ENCODE data around the gene GTF2F2. TPM values are rescaled to one million over a fixed set of nuclear protein-coding genes. Genes with fewer than 3 reads are reported as not detected.

GTF2F2 gene, protein sequence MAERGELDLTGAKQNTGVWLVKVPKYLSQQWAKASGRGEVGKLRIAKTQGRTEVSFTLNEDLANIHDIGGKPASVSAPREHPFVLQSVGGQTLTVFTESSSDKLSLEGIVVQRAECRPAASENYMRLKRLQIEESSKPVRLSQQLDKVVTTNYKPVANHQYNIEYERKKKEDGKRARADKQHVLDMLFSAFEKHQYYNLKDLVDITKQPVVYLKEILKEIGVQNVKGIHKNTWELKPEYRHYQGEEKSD
- 10 to 100 TPM; 28.1 to 29.9 TPM for total RNA-seq
- 19.0 TPM for polyA plus RNA-seq (ENCODE audit: insufficient read depth, low read depth, low replicate concordance)
- long read RNA-seq, donor 1, transcript GTF2F2-201 (8 exons, 2,239 nt), result major isoform, 14 of 10,894 reads
- long read RNA-seq, donor 1, partial matches to known transcripts, result 10,434 of 10,894 reads
- long read RNA-seq, donor 1, other reads (novel, unspliced or antisense), result 446 of 10,894 reads
- long read RNA-seq, donor 2, transcript GTF2F2-201 (8 exons, 2,239 nt), result major isoform, 10 of 7,774 reads
- long read RNA-seq, donor 2, partial matches to known transcripts, result 7,525 of 7,774 reads
- long read RNA-seq, donor 2, other reads (novel, unspliced or antisense), result 239 of 7,774 reads

DNA sequence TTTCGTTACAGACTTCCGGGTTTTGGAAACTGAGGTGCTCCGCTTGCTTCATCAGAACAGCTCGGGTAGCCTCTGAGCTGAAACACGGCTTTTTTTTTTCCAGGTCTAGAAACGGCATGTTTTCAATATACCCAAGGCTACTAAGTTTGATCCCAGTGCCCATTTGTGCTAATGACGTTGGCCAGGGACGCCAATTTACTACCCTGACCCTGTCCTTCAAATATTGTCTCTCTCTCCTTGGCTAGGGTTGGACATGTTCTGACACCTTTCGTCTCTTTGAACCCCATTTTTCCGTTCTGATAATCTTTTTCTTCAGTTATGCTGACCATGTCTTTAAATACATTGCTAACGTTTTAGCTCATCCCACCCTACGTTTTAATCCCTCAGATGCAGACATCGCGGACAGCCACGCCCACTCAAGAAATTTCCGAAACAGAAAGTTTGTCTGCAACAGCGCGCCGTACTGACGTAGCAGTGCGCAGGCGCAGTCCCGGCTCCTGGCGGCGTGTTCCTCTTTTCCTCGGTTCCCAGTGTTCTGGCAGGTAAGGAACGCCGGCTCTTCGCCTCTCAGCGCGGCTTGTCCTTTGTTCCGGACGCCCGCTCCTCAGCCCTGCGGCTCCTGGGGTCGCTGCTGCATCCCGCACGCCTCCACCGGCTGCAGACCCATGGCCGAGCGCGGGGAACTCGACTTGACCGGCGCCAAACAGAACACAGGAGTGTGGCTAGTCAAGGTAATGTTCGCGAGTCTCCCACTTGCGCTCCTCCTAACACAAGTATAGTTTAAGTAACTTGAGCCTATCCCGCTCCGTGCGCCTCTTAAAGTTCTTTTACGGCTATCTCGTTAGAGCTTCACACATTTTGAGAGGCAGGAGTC, at the start of gene GTF2F2:
Gene GTF2F2 (plus strand): TSS at position 520 of the 874 bp plus-strand sequence. CDS start 146 bp downstream, at position 666.
- intact Hi-C loops (cut with DNase I; ENCODE audit: low total_unique reads), result no loop called here
- Histone ChIP-seq H3K4me3 (peak within 1 kb of the TSS; percentile 88 to 91), H3K27ac (peak within 1 kb of the TSS; percentile 67 to 87), H3K4me1 (peaks cover 19% of the 10 kb centered on the region), H3K36me3 (ENCODE audit: low read depth, missing control alignments) (no peaks in the 10 kb centered on the region), H3K27me3 (no peaks in the 10 kb centered on the region), H3K9me3 (no peaks in the 10 kb centered on the region)
- TF ChIP-seq, protein P1, sequence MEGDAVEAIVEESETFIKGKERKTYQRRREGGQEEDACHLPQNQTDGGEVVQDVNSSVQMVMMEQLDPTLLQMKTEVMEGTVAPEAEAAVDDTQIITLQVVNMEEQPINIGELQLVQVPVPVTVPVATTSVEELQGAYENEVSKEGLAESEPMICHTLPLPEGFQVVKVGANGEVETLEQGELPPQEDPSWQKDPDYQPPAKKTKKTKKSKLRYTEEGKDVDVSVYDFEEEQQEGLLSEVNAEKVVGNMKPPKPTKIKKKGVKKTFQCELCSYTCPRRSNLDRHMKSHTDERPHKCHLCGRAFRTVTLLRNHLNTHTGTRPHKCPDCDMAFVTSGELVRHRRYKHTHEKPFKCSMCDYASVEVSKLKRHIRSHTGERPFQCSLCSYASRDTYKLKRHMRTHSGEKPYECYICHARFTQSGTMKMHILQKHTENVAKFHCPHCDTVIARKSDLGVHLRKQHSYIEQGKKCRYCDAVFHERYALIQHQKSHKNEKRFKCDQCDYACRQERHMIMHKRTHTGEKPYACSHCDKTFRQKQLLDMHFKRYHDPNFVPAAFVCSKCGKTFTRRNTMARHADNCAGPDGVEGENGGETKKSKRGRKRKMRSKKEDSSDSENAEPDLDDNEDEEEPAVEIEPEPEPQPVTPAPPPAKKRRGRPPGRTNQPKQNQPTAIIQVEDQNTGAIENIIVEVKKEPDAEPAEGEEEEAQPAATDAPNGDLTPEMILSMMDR (IDR thresholded peaks at IDR 0.05), result peak in 1 of 3 experiments; percentile 11
- no peak for TF ChIP-seq POLR2A (IDR thresholded peaks at IDR 0.05)
- WGBS, 2 donors, result 0 to 1% methylated on average over 25 to 53 of the region's 53 CpGs
- DNase-seq, result peak; percentile 92

DNA sequence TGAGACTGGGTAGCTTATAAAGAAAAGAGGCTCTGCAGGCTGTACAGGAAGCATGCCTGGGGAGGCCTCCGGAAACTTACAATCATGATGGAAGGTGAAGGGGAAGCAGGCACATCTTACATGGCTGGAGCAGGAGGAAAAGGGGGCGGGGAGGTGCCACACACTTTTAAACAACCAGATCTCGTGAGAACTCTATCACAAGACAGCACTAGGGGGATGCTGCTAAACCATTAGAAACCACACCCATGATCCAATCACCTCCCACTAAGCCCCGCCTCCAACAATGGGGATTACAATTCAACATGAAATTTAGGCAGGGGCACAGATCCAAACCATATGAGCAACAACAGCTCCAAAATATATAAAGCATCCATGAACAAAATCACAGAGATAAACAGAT, 46.5 kb upstream of the GTF2F2 start:
- no peak for DNase-seq
- no peak for TF ChIP-seq POLR2A (IDR thresholded peaks at IDR 0.05)
- TF ChIP-seq, protein P1 (IDR thresholded peaks at IDR 0.05), result no peak
- intact Hi-C loops (cut with DNase I; ENCODE audit: low total_unique reads), result no loop called here

DNA sequence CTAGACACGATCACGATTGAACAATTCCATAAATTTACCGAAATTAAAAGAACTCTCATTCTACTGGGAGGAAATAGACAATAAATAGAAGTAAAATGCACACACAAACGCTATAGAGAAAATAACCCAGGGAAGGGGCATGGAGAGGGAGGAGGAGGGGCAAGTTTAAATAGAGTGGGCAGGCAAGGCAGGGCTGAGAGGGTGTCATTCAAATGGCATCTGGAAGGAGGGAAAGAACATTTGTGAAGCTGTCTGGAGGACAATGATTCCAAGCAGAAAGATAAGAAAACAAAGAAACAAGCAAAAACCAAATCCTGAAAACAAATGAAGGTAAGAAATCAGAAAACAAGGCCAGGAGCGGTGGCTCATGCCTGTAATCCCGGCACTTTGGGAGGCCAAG, 45.6 kb upstream of the GTF2F2 start:
- no peak for DNase-seq
- intact Hi-C loops (cut with DNase I; ENCODE audit: low total_unique reads), result no loop called here
- no peaks in the 10 kb centered on the region for H3K4me1 ChIP-seq
- no peaks in the 10 kb centered on the region for H3K36me3 ChIP-seq (ENCODE audit: low read depth, missing control alignments)
- no peak overlapping the region for H3K27ac ChIP-seq
- H3K9me3 ChIP-seq, result no peaks in the 10 kb centered on the region
- H3K4me3 ChIP-seq, result no peak overlapping the region
- no peaks in the 10 kb centered on the region for H3K27me3 ChIP-seq
- TF ChIP-seq POLR2A (IDR thresholded peaks at IDR 0.05), result no peak
- TF ChIP-seq, protein P1 (IDR thresholded peaks at IDR 0.05), result no peak
- 72 to 75% methylated on average over 6 of the region's 6 CpGs for WGBS, 2 donors

More for the DNA sequence above, 46.5 kb upstream of the GTF2F2 start:
- Histone ChIP-seq H3K27ac (no peak overlapping the region), H3K4me1 (no peaks in the 10 kb centered on the region), H3K27me3 (no peaks in the 10 kb centered on the region), H3K9me3 (no peaks in the 10 kb centered on the region), H3K4me3 (no peak overlapping the region), H3K36me3 (ENCODE audit: low read depth, missing control alignments) (no peaks in the 10 kb centered on the region)
- 63 to 78% methylated on average over 4 of the region's 4 CpGs for WGBS, 2 donors

DNA sequence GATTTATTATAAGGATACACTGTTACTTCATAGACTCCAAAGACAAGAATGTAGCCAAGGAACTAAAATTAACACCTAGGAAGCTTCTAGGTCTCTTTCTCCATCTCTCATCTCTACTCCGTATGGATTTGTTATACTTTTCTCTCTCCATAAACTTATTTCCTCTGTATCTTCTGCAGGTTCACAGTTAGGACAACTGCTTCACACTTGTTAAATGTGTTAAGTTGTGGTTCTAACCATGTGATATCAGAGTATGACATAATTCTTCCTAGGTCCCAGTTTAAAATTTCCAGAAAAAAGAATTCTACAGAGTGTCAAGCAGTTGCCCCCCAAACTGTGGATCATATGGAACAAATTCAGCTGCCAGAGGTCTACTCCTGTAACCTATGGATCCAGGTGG, 42.3 kb upstream of the GTF2F2 start:
- H3K36me3 ChIP-seq (ENCODE audit: low read depth, missing control alignments), result no peaks in the 10 kb centered on the region
- no peak overlapping the region for H3K4me3 ChIP-seq
- no peak for TF ChIP-seq POLR2A (IDR thresholded peaks at IDR 0.05)
- TF ChIP-seq, protein P1 (IDR thresholded peaks at IDR 0.05), result no peak
- H3K9me3 ChIP-seq, result no peaks in the 10 kb centered on the region
- no peaks in the 10 kb centered on the region for H3K4me1 ChIP-seq
- no peaks in the 10 kb centered on the region for H3K27me3 ChIP-seq
- WGBS, 2 donors, result 67 to 70% methylated on average over 1 of the region's 1 CpG
- DNase-seq, result no peak
- no peak overlapping the region for H3K27ac ChIP-seq
- intact Hi-C loops (cut with DNase I; ENCODE audit: low total_unique reads), result no loop called here

Measured in testis (tissue), 5 donors.